IMR-90 (cell line): ENCODE data around the gene NAV2. TPM values are rescaled to one million over a fixed set of nuclear protein-coding genes. Genes with fewer than 3 reads are reported as not detected.

Source experiments
- ATAC-seq: fragments of 200-7000 bp; cut with Tn5 transposase; 2 replicates; pipeline ENCODE4 v1.9.1; 2020; ENCODE audit warnings: low read depth, mild to moderate bottlenecking, moderate library complexity
- BruUV-seq: library from RNA; stranded (reverse); fragments of 400-500 nt; replicated peaks from 2 replicates; lab custom pipeline; 2021; lab: Mats Ljungman, UMichigan
- CTCF ChIA-PET: fragments of 300-600 bp; formaldehyde crosslinking; extraction: SDS; loops from one replicate; lab custom pipeline; 2021; ENCODE audit warnings: antibody characterized with exemption; lab: Yijun Ruan, JAX
- POLR2A ChIA-PET: fragments of 300-600 bp; sonication (Branson Sonifier 250); formaldehyde crosslinking; loops from one replicate; lab custom pipeline; 2022; ENCODE audit warnings: antibody characterized with exemption; ENCODE audit not compliant: unreplicated experiment; lab: Charles Lee
- DNase-seq: peaks from one replicate; pipeline ENCODE4 v3.0.0; 2013
- H2AFZ ChIP-seq: replicated peaks from 2 replicates; pipeline ENCODE3; 2013; ENCODE audit warnings: low read length, mild to moderate bottlenecking; ENCODE audit not compliant: poor library complexity
- H2AK5ac ChIP-seq: 2 replicates; pipeline ENCODE4 v1.6.1; 2013; ENCODE audit warnings: low read depth, low read length, inconsistent platforms
- H2AK9ac ChIP-seq: replicated peaks from 2 replicates; pipeline ENCODE3; 2013; ENCODE audit warnings: mild to moderate bottlenecking, low read depth, low read length, moderate library complexity; ENCODE audit not compliant: poor library complexity
- H2BK120ac ChIP-seq: 2 replicates; pipeline ENCODE4 v1.6.1; 2013; ENCODE audit warnings: low read depth, low read length, inconsistent platforms
- H2BK15ac ChIP-seq: 3 replicates; pipeline ENCODE4 v1.6.1; 2013; ENCODE audit warnings: low read depth, low read length, inconsistent platforms
- H2BK20ac ChIP-seq: 2 replicates; pipeline ENCODE4 v1.6.1; 2013; ENCODE audit warnings: low read depth, mild to moderate bottlenecking, inconsistent platforms, low read length, moderate library complexity
- H2BK5ac ChIP-seq: 2 replicates; pipeline ENCODE4 v1.6.1; 2013; ENCODE audit warnings: mild to moderate bottlenecking, low read depth, low read length, inconsistent platforms; ENCODE audit not compliant: poor library complexity, severe bottlenecking
- H3K14ac ChIP-seq: replicated peaks from 2 replicates; pipeline ENCODE4 v1.6.1; 2013; ENCODE audit warnings: low read depth, low read length, inconsistent platforms
- H3K18ac ChIP-seq: 2 replicates; pipeline ENCODE4 v1.6.1; 2013; ENCODE audit warnings: low read depth, low read length, control low read depth
- H3K23ac ChIP-seq: 2 replicates; pipeline ENCODE4 v1.6.1; 2013; ENCODE audit warnings: low read depth, low read length, inconsistent platforms
- H3K27ac ChIP-seq: 2 replicates; pipeline ENCODE4 v1.5.1; 2013; ENCODE audit warnings: mild to moderate bottlenecking, control low read depth, low read length; ENCODE audit not compliant: insufficient read depth
- H3K27me3 ChIP-seq: 2 replicates; pipeline ENCODE4 v1.6.1; 2013; ENCODE audit warnings: low read length; ENCODE audit not compliant: control insufficient read depth, insufficient read depth
- H3K36me3 ChIP-seq: 2 replicates; pipeline ENCODE4 v1.6.1; 2013; ENCODE audit warnings: low read length, mixed read lengths; ENCODE audit not compliant: control insufficient read depth, insufficient read depth
- H3K4ac ChIP-seq: 2 replicates; pipeline ENCODE4 v1.6.1; 2013; ENCODE audit warnings: low read depth, low read length, inconsistent platforms
- H3K4me1 ChIP-seq: 2 replicates; pipeline ENCODE4 v1.6.1; 2013; ENCODE audit warnings: low read length, mixed read lengths; ENCODE audit not compliant: control insufficient read depth, insufficient read depth
- H3K4me2 ChIP-seq: 2 replicates; pipeline ENCODE4 v1.6.1; 2013; ENCODE audit warnings: low read depth, mild to moderate bottlenecking, control low read depth, low read length, moderate library complexity
- H3K4me3 ChIP-seq: 2 replicates; pipeline ENCODE4 v1.5.1; 2013; ENCODE audit warnings: low read depth, mild to moderate bottlenecking, control low read depth, low read length, moderate library complexity; ENCODE audit not compliant: insufficient read depth
- H3K56ac ChIP-seq: 2 replicates; pipeline ENCODE4 v1.6.1; 2013; ENCODE audit warnings: low read length, inconsistent platforms; ENCODE audit not compliant: insufficient read depth; ENCODE audit errors: extremely low read depth
- H3K79me1 ChIP-seq, 2 experiments: 2 replicates each; pipeline ENCODE4 v1.6.1; 2013; ENCODE audit warnings: low read length in 2 of 2, inconsistent platforms in 1 of 2, low read depth in 1 of 2
- H3K9ac ChIP-seq: 2 replicates; pipeline ENCODE4 v1.6.1; 2013; ENCODE audit warnings: low read depth, low read length, control low read depth
- H3K9me1 ChIP-seq: 2 replicates; pipeline ENCODE4 v1.6.1; 2013; ENCODE audit warnings: low read length, inconsistent platforms; ENCODE audit not compliant: insufficient read depth
- H3K9me3 ChIP-seq: 2 replicates; pipeline ENCODE4 v1.6.1; 2013; ENCODE audit warnings: low read length; ENCODE audit not compliant: control insufficient read depth, insufficient read depth
- H4K20me1 ChIP-seq: 2 replicates; pipeline ENCODE4 v1.6.1; 2013; ENCODE audit warnings: low read length, inconsistent platforms; ENCODE audit not compliant: insufficient read depth
- H4K5ac ChIP-seq: 2 replicates; pipeline ENCODE4 v1.6.1; 2013; ENCODE audit warnings: mild to moderate bottlenecking, low read depth, low read length, control low read depth
- H4K8ac ChIP-seq, 2 experiments: 2 replicates each; pipeline ENCODE4 v1.6.1; 2013; ENCODE audit warnings: low read depth in 2 of 2, low read length in 2 of 2, control low read depth in 1 of 2, inconsistent platforms in 1 of 2
- H4K91ac ChIP-seq: 2 replicates; pipeline ENCODE4 v1.6.1; 2013; ENCODE audit warnings: low read depth, low read length, inconsistent platforms; ENCODE audit not compliant: insufficient read depth
- CEBPB ChIP-seq: IDR thresholded peaks from 2 replicates; pipeline ENCODE4 v1.6.1; 2012; ENCODE audit warnings: low read depth, low read length, improper control_type of control experiment
- CHD1 ChIP-seq: IDR thresholded peaks from 2 replicates; pipeline ENCODE4 v1.6.1; 2012; ENCODE audit warnings: low read depth, low read length, improper control_type of control experiment
- CTCF ChIP-seq: conservative IDR thresholded peaks from 2 replicates; pipeline ENCODE4 v1.5.1; 2012; ENCODE audit warnings: mild to moderate bottlenecking, low read depth, low read length, improper control_type of control experiment
- MAFK ChIP-seq: IDR thresholded peaks from 2 replicates; pipeline ENCODE4 v1.6.1; 2012; ENCODE audit warnings: low read depth, low read length, improper control_type of control experiment
- MXI1 ChIP-seq: IDR thresholded peaks from 2 replicates; pipeline ENCODE4 v1.6.1; 2012; ENCODE audit warnings: low read depth, mild to moderate bottlenecking, low read length, moderate library complexity, borderline replicate concordance
- RAD21 ChIP-seq: IDR thresholded peaks from 2 replicates; pipeline ENCODE4 v1.6.1; 2012; ENCODE audit warnings: low read length, improper control_type of control experiment
- RCOR1 ChIP-seq: IDR thresholded peaks from 2 replicates; pipeline ENCODE4 v1.6.1; 2012; ENCODE audit warnings: mild to moderate bottlenecking, low read length, improper control_type of control experiment; ENCODE audit not compliant: insufficient replicate concordance
- RFX5 ChIP-seq: IDR thresholded peaks from 2 replicates; pipeline ENCODE4 v1.8.0; 2012; ENCODE audit warnings: low read depth, mild to moderate bottlenecking, low read length, moderate library complexity
- SMC3 ChIP-seq: fragments of 150-350 bp; IDR thresholded peaks from 2 replicates; pipeline ENCODE4 v1.6.1; 2016; ENCODE audit warnings: low read depth, mild to moderate bottlenecking, antibody characterized with exemption, low read length, moderate library complexity
- WGBS, 2 experiments: methylation state at CpG; one replicate each; pipeline versions ENCODE4 v1.1.5 to v1.1.7; 2013; ENCODE audit warnings: missing lambda C conversion rate in 2 of 2; ENCODE audit not compliant: insufficient read length in 1 of 2; ENCODE audit errors: extremely low coverage in 2 of 2; 5-methylcytosine and 5-hydroxymethylcytosine counted together
- dilution Hi-C: fragments of 300-500 bp; cut with HindIII; formaldehyde crosslinking; loops from one replicate; pipeline ENCODE4 v1.14.3; 2018; ENCODE audit warnings: low sequenced_read_pairs; ENCODE audit not compliant: unreplicated experiment
- in situ Hi-C: fragments of 300-500 bp; cut with MboI; formaldehyde crosslinking; loops from 3 replicates; pipeline ENCODE4 v1.14.3; 2019; ENCODE audit warnings: low sequenced_read_pairs, inconsistent platforms, mixed read lengths
- intact Hi-C: fragments of 100-400 bp; cut with micrococcal nuclease; formaldehyde crosslinking; loops from 2 replicates; pipeline ENCODE4 v1.10.0; 2022
- polyA plus RNA-seq, 3 experiments: library from polyadenylated mRNA; depleted of rRNA; stranded (reverse); fragments of >200 nt; gene quantifications; 2 replicates each; pipeline ENCODE4 v1.2.3, GENCODE V29; 2012; ENCODE audit warnings: low replicate concordance in 1 of 3
- total RNA-seq: library from RNA; depleted of rRNA; stranded (reverse); fragments of >200 nt; gene quantifications from 2 replicates; pipeline ENCODE4 v1.2.3, GENCODE V29; 2012
- TF ChIP-seq, protein P1 (sequence below): fragments of 150-350 bp; IDR thresholded peaks from 2 replicates; pipeline ENCODE4 v1.6.1; 2016; ENCODE audit warnings: low read depth, mild to moderate bottlenecking, low read length, moderate library complexity, borderline replicate concordance
- TF ChIP-seq, protein P2 (sequence below): fragments of 150-350 bp; IDR thresholded peaks from 2 replicates; pipeline ENCODE4 v1.6.1; 2017; ENCODE audit warnings: mild to moderate bottlenecking, antibody characterized with exemption, low read length, low read depth

The NAV2 gene
- total and polyA plus RNA-seq, 2 of the 4 experiments (the other 2 are of a cell fraction): 4.5 to 12.6 TPM

GRCh38 chr11:19743622-19744021, 31.0 kb downstream of the NAV2 start:
- Histone ChIP-seq H4K91ac (no peak overlapping the region), H2AFZ (no peak overlapping the region), H4K8ac (no peak overlapping the region), H3K27ac (no peak overlapping the region), H3K27me3 (no peaks in the 10 kb centered on the region), H3K4me2 (no peak overlapping the region), H2BK5ac (no peak overlapping the region), H2BK15ac (no peak overlapping the region), H2AK9ac (peak overlapping the region; percentile 51), H2BK20ac (no peak overlapping the region), H3K79me1 (peaks cover 43 to 55% of the 10 kb centered on the region in 2 experiments), H3K9me1 (no peaks in the 10 kb centered on the region; the same call in 1 of the 2 replicates), H3K56ac (no peak overlapping the region), H3K4me3 (no peak overlapping the region), H4K5ac (no peak overlapping the region), H2BK120ac (no peak overlapping the region), H3K18ac (no peak overlapping the region), H3K4me1 (no peaks in the 10 kb centered on the region), H3K14ac (no peak overlapping the region), H3K23ac (no peak overlapping the region), H4K20me1 (peaks cover 40% of the 10 kb centered on the region), H3K9ac (no peak overlapping the region), H3K36me3 (peaks cover 4% of the 10 kb centered on the region; the same call in 1 of the 2 replicates), H3K4ac (no peak overlapping the region), H2AK5ac (no peak overlapping the region), H3K9me3 (no peaks in the 10 kb centered on the region)
- WGBS, 2 experiments: 100% methylated on average over 1 of the region's 4 CpGs; no CpG with 5 or more reads in 1 of the 2 experiments
- ChIA-PET CTCF (interaction anchor here (1.0 to 2.1 kb wide), 7 partner anchors 8 to 183 kb away, joined by 3 to 23 read pairs (median 7); no protein-coding TSS in a partner anchor), POLR2A (no interaction called here)
- TF ChIP-seq MAFK (no peak), RCOR1 (no peak), CTCF (no peak), CEBPB (no peak), CHD1 (no peak), RAD21 (no peak), RFX5 (no peak), MXI1 (no peak), SMC3 (no peak)
- TF ChIP-seq, protein P1, sequence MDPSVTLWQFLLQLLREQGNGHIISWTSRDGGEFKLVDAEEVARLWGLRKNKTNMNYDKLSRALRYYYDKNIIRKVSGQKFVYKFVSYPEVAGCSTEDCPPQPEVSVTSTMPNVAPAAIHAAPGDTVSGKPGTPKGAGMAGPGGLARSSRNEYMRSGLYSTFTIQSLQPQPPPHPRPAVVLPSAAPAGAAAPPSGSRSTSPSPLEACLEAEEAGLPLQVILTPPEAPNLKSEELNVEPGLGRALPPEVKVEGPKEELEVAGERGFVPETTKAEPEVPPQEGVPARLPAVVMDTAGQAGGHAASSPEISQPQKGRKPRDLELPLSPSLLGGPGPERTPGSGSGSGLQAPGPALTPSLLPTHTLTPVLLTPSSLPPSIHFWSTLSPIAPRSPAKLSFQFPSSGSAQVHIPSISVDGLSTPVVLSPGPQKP: no peak
- TF ChIP-seq, protein P2, sequence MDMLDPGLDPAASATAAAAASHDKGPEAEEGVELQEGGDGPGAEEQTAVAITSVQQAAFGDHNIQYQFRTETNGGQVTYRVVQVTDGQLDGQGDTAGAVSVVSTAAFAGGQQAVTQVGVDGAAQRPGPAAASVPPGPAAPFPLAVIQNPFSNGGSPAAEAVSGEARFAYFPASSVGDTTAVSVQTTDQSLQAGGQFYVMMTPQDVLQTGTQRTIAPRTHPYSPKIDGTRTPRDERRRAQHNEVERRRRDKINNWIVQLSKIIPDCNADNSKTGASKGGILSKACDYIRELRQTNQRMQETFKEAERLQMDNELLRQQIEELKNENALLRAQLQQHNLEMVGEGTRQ: no peak
- ATAC-seq (no peak), DNase-seq (no peak)
- dilution Hi-C loops (no loop called here), in situ Hi-C loops (loop anchor here (10.0 kb wide), 1 partner anchor 429 kb away; no protein-coding TSS in a partner anchor), intact Hi-C loops (loop anchor here (2.0 to 5.0 kb wide), 3 partner anchors 187 to 431 kb away; no protein-coding TSS in a partner anchor)
- no TSS peak for BruUV-seq
